Activated CD8-positive, alpha-beta memory T cell treated with anti-CD3 and anti-CD28 coated beads for 1 hour (primary cell): ENCODE data around the gene ANKRD40CL.
"Not testable (repeated sequence)": the region's sequence is repeated elsewhere in the genome, so short reads cannot be mapped to it uniquely, and the experiment has no call there.

ENCODE experiments used
- DNase-seq, 2 donors: peaks; one replicate each; pipeline ENCODE4 v3.0.0-alpha.2; 2020; ENCODE audit warnings: low read depth in 1 of 2; ENCODE audit errors: extremely low read depth in 1 of 2

Gene ANKRD40CL

DNA sequence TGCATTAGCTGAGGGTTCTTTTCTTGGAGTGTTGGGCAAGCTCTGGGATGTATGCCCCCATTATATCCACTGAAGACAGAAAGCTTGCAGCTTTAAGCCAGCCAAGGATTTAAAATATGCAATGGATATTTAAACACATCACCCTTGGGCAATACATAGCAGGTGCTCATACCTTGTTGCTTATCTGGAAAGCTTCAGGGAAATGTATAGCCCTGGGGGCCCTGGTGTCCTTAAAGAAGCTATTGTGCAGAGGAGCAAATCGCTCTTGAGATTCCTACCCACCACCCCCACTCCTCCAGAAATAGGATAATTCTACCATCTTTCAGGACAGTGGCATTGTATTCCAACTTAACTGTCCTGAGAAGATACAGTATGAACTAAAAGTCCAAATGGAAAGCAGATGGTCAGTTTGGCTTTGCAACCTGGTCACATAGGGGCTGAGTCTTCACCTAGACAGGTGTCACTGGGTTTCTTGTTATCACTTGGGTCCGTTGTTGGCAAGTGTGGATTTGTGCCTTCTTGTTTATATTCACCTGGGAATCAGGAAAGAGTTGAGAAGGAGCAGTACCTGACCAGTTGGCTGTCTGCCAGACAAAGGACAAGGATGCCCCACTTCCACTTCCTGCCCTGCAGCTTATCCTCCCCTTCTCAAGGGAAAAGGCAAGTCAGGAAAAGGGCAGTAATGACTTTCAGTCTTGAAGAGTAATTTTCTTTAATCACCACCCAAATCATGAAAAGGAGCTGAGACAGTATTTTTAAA is 3.4 kb downstream of the ANKRD40CL start:
- DNase-seq = no peak

- DNase-seq = no peak
Observed at GRCh38 chr17:50762177-50762576, 5.1 kb downstream of the ANKRD40CL start.

- no peak for DNase-seq
Observed at GRCh38 chr17:50758989-50759544, 8.3 kb downstream of the ANKRD40CL start.

GRCh38 chr17:50758524-50758923 is 8.8 kb downstream of the ANKRD40CL start:
- DNase-seq = no peak

GRCh38 chr17:50754521-50754920 is 12.8 kb downstream of the ANKRD40CL start:
- no peak for DNase-seq

DNA sequence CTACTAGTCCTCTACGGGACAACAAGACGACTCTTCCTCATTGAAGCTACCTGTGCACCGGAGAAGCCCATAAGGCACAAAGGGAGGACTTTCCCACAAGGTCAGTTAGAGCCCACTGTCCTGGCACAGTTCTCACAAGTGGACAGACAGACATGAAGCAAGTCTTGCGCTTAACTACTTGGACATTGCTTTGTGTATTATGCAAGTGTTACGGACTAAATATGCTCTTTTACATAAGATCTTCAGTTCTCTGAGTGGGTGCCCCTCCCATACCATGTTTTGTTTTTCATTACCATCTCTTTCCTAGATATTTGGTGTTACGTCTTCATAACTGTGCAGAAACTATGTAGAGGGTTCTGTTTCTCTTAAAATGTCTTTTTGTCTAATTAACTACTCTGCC is 18.1 kb downstream of the ANKRD40CL start:
- no peak for DNase-seq

GRCh38 chr17:50745631-50746030 is 21.7 kb downstream of the ANKRD40CL start:
- DNase-seq = no peak

GRCh38 chr17:50739098-50739497 is 28.2 kb downstream of the ANKRD40CL start:
- DNase-seq = no peak

DNA sequence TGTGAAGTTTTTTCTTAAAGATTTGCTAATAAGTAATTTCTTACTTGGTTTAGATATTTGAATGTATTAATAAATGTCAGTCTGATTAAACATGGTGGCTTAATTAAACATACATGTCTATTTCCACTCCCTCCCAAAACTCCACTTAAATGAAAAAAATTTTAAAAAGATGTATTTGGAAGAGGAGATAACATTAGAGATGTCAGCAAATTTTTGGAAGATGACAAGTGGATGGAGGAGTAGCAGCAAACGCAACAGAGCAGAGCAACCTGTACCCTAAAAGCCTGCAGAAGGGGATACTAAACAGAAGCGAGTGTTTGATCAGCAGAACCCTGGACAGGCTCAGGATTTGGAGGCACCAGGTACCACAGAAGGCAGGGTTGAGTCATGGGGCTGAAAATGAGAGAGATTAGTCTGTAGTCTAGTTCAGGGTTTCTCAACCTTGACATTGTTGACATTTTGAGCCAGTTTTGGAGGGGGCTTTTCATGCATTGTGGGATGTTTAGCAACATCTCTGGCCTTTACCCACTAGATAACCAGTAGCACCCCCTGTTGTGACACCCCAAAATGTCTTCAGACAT is 30.1 kb downstream of the ANKRD40CL start:
- no peak for DNase-seq

GRCh38 chr17:50735287-50735686 is 32.0 kb downstream of the ANKRD40CL start:
- no peak for DNase-seq

- DNase-seq = no peak
Observed at GRCh38 chr17:50731575-50732460, 35.5 kb downstream of the ANKRD40CL start.

GRCh38 chr17:50728881-50729765 is 38.2 kb downstream of the ANKRD40CL start:
- no peak for DNase-seq

DNA sequence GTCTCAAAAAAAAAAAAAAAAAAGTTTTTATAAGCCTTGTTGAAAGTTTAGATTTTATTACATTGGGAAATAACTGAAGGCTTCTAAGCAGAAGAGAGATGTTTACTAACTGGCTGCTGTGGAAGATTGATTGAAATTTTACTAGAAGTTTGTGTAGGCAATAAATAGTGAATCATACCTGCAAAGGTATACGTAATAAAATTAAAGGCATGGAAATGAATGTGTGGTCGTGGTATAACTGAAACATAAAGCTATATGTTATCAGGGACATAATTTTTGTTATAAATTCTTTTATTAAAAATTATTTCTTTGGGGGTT is 39.2 kb downstream of the ANKRD40CL start:
- no peak for DNase-seq

DNA sequence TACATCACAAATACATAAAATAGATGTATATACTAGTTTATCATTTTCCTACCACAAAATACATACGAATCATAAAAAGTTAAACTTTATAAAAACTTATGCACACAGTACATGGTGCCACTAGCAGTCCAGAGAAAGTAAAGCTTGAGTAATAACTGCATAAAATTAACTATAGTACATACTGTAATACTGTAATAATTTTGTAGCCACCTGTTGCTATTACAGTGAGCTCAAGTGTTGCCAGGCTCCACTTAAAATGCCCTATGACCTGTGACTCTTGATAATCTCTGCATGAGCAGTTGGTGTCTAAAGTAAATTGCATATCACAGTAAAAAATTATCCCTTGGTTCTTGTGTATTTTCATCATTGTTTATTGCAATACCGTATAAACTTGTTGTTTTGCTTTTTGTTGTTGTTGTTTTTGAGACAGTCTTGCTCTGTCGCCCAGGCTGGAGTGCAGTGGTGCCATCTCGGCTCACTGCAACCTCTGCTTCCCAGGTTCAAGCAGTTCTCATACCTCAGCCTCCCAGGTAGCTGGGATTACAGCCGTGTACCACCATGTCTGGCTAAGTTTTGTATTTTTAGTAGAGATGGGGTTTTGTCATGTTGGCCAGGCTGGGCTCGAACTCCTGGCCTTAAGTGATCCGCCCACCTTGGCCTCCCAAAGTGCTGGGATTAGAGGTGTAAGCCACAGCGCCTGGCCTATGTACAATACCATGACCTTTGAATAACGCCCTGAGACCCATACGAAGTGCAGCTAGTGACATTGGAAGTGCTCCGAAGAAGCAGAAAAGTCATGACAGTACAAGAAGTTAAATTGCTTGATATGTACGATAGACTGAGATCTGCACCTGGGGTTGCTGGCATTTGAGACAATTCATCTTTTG is 41.3 kb downstream of the ANKRD40CL start:
- no peak for DNase-seq

GRCh38 chr17:50724622-50725021 is 42.7 kb downstream of the ANKRD40CL start:
- not testable (repeated sequence) for DNase-seq

GRCh38 chr17:50722746-50723145 is 44.6 kb downstream of the ANKRD40CL start:
- DNase-seq = no peak

DNA sequence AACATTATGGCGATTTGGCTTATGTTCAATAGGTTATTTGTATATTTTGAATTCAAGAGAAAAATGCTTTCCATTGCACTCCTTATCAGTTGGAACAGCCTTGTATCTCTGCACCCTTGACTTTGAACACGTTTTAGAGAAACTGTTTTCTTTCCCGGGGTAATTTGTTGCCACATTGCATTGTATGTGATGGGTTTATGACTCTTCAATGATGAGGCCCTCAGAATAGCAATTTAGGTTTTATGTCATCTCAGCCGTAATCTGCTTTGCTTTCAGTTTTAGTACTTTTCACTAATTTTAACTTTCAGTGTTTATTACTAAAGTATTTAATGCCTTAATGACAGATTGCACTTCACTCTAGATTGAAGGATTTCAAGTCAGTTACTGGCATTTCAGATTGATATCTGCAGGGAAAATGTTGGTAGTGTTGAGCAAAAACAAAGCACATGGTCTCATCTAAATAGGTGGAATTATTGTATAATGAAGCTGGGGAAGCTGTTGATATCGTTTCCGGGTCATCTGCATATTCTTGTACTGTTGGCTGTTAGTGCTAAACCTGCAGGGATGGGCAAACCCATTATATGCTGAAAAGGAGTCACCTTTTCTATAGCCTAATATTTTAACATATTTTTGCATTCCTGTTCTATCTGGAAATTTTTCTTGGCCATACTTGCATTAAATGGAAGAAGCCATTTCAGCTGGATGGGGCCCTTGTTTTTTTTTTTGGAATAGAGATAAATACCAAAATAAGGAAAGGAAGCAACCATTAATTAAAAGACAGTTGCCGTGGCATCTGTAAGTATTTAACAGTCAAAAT is 45.9 kb downstream of the ANKRD40CL start:
- DNase-seq = no peak

DNA sequence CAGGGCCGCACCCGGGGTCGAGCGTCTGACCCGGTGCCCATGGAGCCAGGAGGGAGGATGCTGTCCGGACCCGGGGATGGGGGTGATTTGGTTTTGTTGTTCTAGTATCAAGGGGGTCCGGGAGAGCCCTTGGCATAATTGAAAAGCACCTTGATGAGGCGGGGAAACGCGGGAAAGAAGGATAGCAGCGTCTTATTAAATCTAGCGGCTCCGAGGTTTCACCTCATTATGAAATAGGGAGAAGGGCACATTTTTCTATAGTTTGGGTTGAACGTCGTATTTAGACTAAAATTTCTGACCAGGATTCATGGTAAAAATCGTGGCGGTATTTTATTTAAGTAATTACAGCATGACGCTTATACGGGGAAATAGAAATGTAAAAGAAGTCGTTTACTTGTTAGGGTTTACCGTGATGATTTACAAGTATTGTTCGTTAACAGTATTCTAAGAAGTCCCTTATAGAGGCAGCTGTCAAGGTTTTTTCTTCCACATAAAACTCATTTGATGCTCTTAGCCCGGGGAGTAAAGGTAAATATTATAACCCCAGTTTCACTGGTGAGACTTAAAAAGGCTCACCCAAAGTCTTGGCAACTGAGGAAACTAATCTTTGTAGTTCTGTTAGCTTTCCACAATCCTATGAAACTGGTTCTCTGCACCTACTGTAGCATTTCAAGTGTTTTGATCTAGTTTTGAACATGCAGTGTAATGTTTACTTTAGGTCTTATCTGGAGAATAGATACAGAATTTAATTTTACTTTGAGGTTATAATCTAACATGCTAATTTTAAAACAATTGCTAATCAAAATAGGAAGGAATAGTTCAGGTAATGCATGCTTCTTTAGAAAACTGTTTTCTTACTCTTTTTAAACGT is 47.2 kb downstream of the ANKRD40CL start:
- DNase-seq = no peak
